Ascending aorta (tissue), 2 donors: ENCODE data around the gene EPB41L4A. TPM values are rescaled to one million over a fixed set of nuclear protein-coding genes. Genes with fewer than 3 reads are reported as not detected.

ENCODE experiments used
- DNase-seq, 2 donors: peaks; one replicate each; pipeline ENCODE4 v3.0.0-alpha.2; 2019; ENCODE audit warnings: low spot score in 2 of 2
- H3K27ac ChIP-seq, 2 donors: fragments of 200-600 bp; sonication (generic); one replicate each; pipeline ENCODE4 v1.5.1; 2016 to 2017; ENCODE audit warnings: mild to moderate bottlenecking in 1 of 2
- H3K27me3 ChIP-seq: fragments of 200-600 bp; sonication (generic); one replicate; pipeline ENCODE4 v1.5.1; 2017
- H3K36me3 ChIP-seq, 2 donors: fragments of 200-600 bp; sonication (generic); one replicate each; pipeline ENCODE4 v1.5.1; 2016
- H3K4me1 ChIP-seq, 2 donors: fragments of 200-600 bp; sonication (generic); one replicate each; pipeline ENCODE4 v1.5.1; 2016 to 2017; ENCODE audit warnings: mild to moderate bottlenecking in 1 of 2
- H3K4me3 ChIP-seq, 2 donors: fragments of 200-600 bp; sonication (generic); one replicate each; pipeline ENCODE4 v1.5.1; 2016 to 2017; ENCODE audit warnings: mild to moderate bottlenecking in 1 of 2
- H3K9me3 ChIP-seq, 2 donors: fragments of 200-600 bp; sonication (generic); one replicate each; pipeline ENCODE4 v1.5.1; 2016
- CTCF ChIP-seq, 3 experiments: fragments of 200-600 bp in 2 of 3; fragments of 450-650 bp in 1 of 3; sonication (generic) in 2 of 3; IDR thresholded peaks; one replicate each; pipeline ENCODE4 v1.5.1; 2016 to 2019; ENCODE audit warnings: antibody characterized with exemption in 3 of 3, mild to moderate bottlenecking in 1 of 3, moderate library complexity in 1 of 3
- intact Hi-C: fragments of 100-400 bp; cut with DNase I; formaldehyde crosslinking; loops from one replicate; pipeline ENCODE4 v1.15.1; 2023
- total RNA-seq: library from RNA; depleted of rRNA; stranded (reverse); fragments of >200 nt; gene quantifications from one replicate; pipeline ENCODE4 v1.1.0, GENCODE V29; 2016

EPB41L4A gene
- total RNA-seq, 1 donor from 2014 or later: 9.4 TPM

- H3K36me3 ChIP-seq: no peaks in the 10 kb centered on the region
- no peaks in the 10 kb centered on the region for H3K9me3 ChIP-seq
- intact Hi-C loops: no loop called here
- H3K27ac ChIP-seq: no peak overlapping the region
- no peak overlapping the region for H3K4me3 ChIP-seq
- TF ChIP-seq CTCF (IDR thresholded peaks at IDR 0.05): no peak
- no peaks in the 10 kb centered on the region for H3K27me3 ChIP-seq
- H3K4me1 ChIP-seq: no peaks in the 10 kb centered on the region
- no peak for DNase-seq
Measured at GRCh38 chr5:112183103-112183711, 235.9 kb downstream of the EPB41L4A start.

- Histone ChIP-seq H3K9me3 (no peaks in the 10 kb centered on the region), H3K27ac (no peak overlapping the region), H3K36me3 (no peaks in the 10 kb centered on the region), H3K27me3 (no peaks in the 10 kb centered on the region), H3K4me3 (no peak overlapping the region), H3K4me1 (no peaks in the 10 kb centered on the region)
- TF ChIP-seq CTCF (IDR thresholded peaks at IDR 0.05): no peak
- no peak for DNase-seq
- intact Hi-C loops: no loop called here
Measured at GRCh38 chr5:112179290-112179689, 239.8 kb downstream of the EPB41L4A start.

GRCh38 chr5:112174959-112175594 lies 244.0 kb downstream of the EPB41L4A start:
- H3K27me3 ChIP-seq: no peaks in the 10 kb centered on the region
- no peaks in the 10 kb centered on the region for H3K4me1 ChIP-seq
- no peak overlapping the region for H3K27ac ChIP-seq
- no peak overlapping the region for H3K4me3 ChIP-seq
- peaks cover 0 to 7% of the 10 kb centered on the region in 2 donors for H3K36me3 ChIP-seq
- no peak for DNase-seq
- TF ChIP-seq CTCF (IDR thresholded peaks at IDR 0.05): peak in 2 of 3 experiments; percentile 37 to 63
- intact Hi-C loops: loop anchor here (1.0 to 2.0 kb wide), 2 partner anchors 17 to 244 kb away; partner anchors contain the start of gene EPB41L4A
- no peaks in the 10 kb centered on the region for H3K9me3 ChIP-seq

GRCh38 chr5:112165897-112166737 lies 253.0 kb downstream of the EPB41L4A start:
- H3K36me3 ChIP-seq: peaks cover 17 to 57% of the 10 kb centered on the region in 2 donors
- H3K27me3 ChIP-seq: no peaks in the 10 kb centered on the region
- no peaks in the 10 kb centered on the region for H3K9me3 ChIP-seq
- DNase-seq: no peak
- intact Hi-C loops: loop anchor here (10.0 kb wide), 1 partner anchor 589 kb away; no protein-coding TSS in a partner anchor
- no peak overlapping the region for H3K27ac ChIP-seq
- peaks cover 4 to 14% of the 10 kb centered on the region in 2 donors for H3K4me1 ChIP-seq
- TF ChIP-seq CTCF (IDR thresholded peaks at IDR 0.05): no peak
- no peak overlapping the region for H3K4me3 ChIP-seq

GRCh38 chr5:112165399-112165798 lies 253.7 kb downstream of the EPB41L4A start:
- no peak for DNase-seq
- Histone ChIP-seq H3K27me3 (no peaks in the 10 kb centered on the region), H3K36me3 (peaks cover 17 to 50% of the 10 kb centered on the region in 2 donors), H3K27ac (no peak overlapping the region), H3K9me3 (no peaks in the 10 kb centered on the region), H3K4me3 (no peak overlapping the region), H3K4me1 (peaks cover 4 to 14% of the 10 kb centered on the region in 2 donors)
- intact Hi-C loops: loop anchor here (10.0 kb wide), 1 partner anchor 589 kb away; no protein-coding TSS in a partner anchor
- TF ChIP-seq CTCF (IDR thresholded peaks at IDR 0.05): no peak
